HG02870 (cell line): ENCODE results near the gene DIP2C.

Source experiments
- ATAC-seq: cut with Tn5 transposase; IDR thresholded peaks from one replicate; pipeline ENCODE4 v1.9.1; 2021; ENCODE audit warnings: mild to moderate bottlenecking, moderate library complexity; ENCODE audit not compliant: unreplicated experiment

DIP2C gene

GRCh38 chr10:560314-560992, 129.0 kb downstream of the DIP2C start:
- no peak for ATAC-seq

- no peak for ATAC-seq
Observed at GRCh38 chr10:559767-560047, 129.8 kb downstream of the DIP2C start.

GRCh38 chr10:558891-559766, 130.3 kb downstream of the DIP2C start:
- ATAC-seq = no peak

GRCh38 chr10:558364-558763, 131.1 kb downstream of the DIP2C start:
- ATAC-seq = no peak

GRCh38 chr10:557792-558328, 131.6 kb downstream of the DIP2C start:
- ATAC-seq = no peak

- no peak for ATAC-seq
Observed at GRCh38 chr10:556971-557637, 132.4 kb downstream of the DIP2C start.

- ATAC-seq = no peak
Observed at GRCh38 chr10:555682-556350, 133.7 kb downstream of the DIP2C start.

GRCh38 chr10:555281-555680, 134.2 kb downstream of the DIP2C start:
- no peak for ATAC-seq

GRCh38 chr10:554182-554848, 135.2 kb downstream of the DIP2C start:
- no peak for ATAC-seq

GRCh38 chr10:553233-553632, 136.2 kb downstream of the DIP2C start:
- no peak for ATAC-seq

- no peak for ATAC-seq
Observed at GRCh38 chr10:552679-553078, 136.8 kb downstream of the DIP2C start.

GRCh38 chr10:551373-552252, 137.9 kb downstream of the DIP2C start:
- ATAC-seq = no peak

- no peak for ATAC-seq
Observed at GRCh38 chr10:550665-551372, 138.6 kb downstream of the DIP2C start.

- ATAC-seq = no peak
Observed at GRCh38 chr10:549391-549790, 140.1 kb downstream of the DIP2C start.

- no peak for ATAC-seq
Observed at GRCh38 chr10:548238-548901, 141.1 kb downstream of the DIP2C start.

GRCh38 chr10:547591-548081, 141.8 kb downstream of the DIP2C start:
- no peak for ATAC-seq

- no peak for ATAC-seq
Observed at GRCh38 chr10:546971-547590, 142.4 kb downstream of the DIP2C start.

GRCh38 chr10:546451-546850, 143.0 kb downstream of the DIP2C start:
- no peak for ATAC-seq
